ENCODE measurements around the gene KREMEN1.

GRCh38 chr22:29212743-29213142 is 139.9 kb downstream of the KREMEN1 start:
- TF ChIP-seq CTCF (IDR thresholded peaks at IDR 0.05) = no peak
- TF ChIP-seq POLR2A (IDR thresholded peaks at IDR 0.05) = no peak
- TF ChIP-seq EP300 (IDR thresholded peaks at IDR 0.05) = no peak
- TF ChIP-seq POLR2AphosphoS5 (IDR thresholded peaks at IDR 0.05) = no peak

Data from upper lobe of left lung (tissue), 4 donors.